Fibroblast of pulmonary artery (primary cell): ENCODE measurements around the gene UBE4A.
A peak's percentile ranks its signal among the peaks of the same experiment; 100 is the strongest.

ENCODE experiments used
- DNase-seq: peaks from one replicate; pipeline ENCODE4 v3.0.0-alpha.2; 2010; ENCODE audit warnings: low read depth
- H3K4me3 ChIP-seq: replicated peaks from 2 replicates; pipeline ENCODE4 v1.5.1; 2011; ENCODE audit warnings: low read depth, mild to moderate bottlenecking, control low read depth, low read length, moderate library complexity
- CTCF ChIP-seq: IDR thresholded peaks from 2 replicates; pipeline ENCODE4 v1.5.1; 2011; ENCODE audit warnings: mild to moderate bottlenecking, control low read depth, low read length, inconsistent platforms; ENCODE audit errors: missing control alignments

Gene UBE4A

GRCh38 chr11:118442301-118442700 lies 82.9 kb downstream of the UBE4A start:
- no peak for DNase-seq
- no peak for TF ChIP-seq CTCF
- H3K4me3 ChIP-seq, result no peak overlapping the region

GRCh38 chr11:118442908-118443589 lies 83.6 kb downstream of the UBE4A start:
- TF ChIP-seq CTCF, result no peak

GRCh38 chr11:118443590-118444218 lies 84.3 kb downstream of the UBE4A start:
- no peak for TF ChIP-seq CTCF
- no peak overlapping the region for H3K4me3 ChIP-seq
- DNase-seq, result no peak

More at GRCh38 chr11:118442908-118443589, 83.6 kb downstream of the UBE4A start:
- no peak overlapping the region for H3K4me3 ChIP-seq
- no peak for DNase-seq

- H3K4me3 ChIP-seq, result no peak overlapping the region
- TF ChIP-seq CTCF, result no peak
- DNase-seq, result no peak
These were observed 88.0 kb downstream of the UBE4A start for GRCh38 chr11:118447423-118447822.

GRCh38 chr11:118448294-118448693 lies 88.9 kb downstream of the UBE4A start:
- peak; percentile 52 for DNase-seq
- TF ChIP-seq CTCF, result no peak
- no peak overlapping the region for H3K4me3 ChIP-seq
